Muscle layer of duodenum (tissue), 2 donors: ENCODE measurements around the gene CELF4.

Experiments used
- H3K27ac ChIP-seq: one replicate; pipeline ENCODE4 v1.7.0; 2013; ENCODE audit warnings: mild to moderate bottlenecking, low read length
- H3K27me3 ChIP-seq: one replicate; pipeline ENCODE4 v1.7.0; 2013; ENCODE audit warnings: low read depth, mild to moderate bottlenecking, control low read depth, low read length
- H3K36me3 ChIP-seq, 2 donors: one replicate each; pipeline ENCODE4 v1.7.0; 2013; ENCODE audit warnings: low read length in 2 of 2, control low read depth in 1 of 2, mild to moderate bottlenecking in 1 of 2; ENCODE audit not compliant: insufficient read depth in 2 of 2, control insufficient read depth in 1 of 2
- H3K4me1 ChIP-seq, 2 donors: one replicate each; pipeline ENCODE4 v1.7.0; 2013; ENCODE audit warnings: low read length in 2 of 2, mild to moderate bottlenecking in 2 of 2, control low read depth in 1 of 2, moderate library complexity in 1 of 2; ENCODE audit not compliant: insufficient read depth in 2 of 2, control insufficient read depth in 1 of 2
- H3K4me3 ChIP-seq, 2 donors: one replicate each; pipeline ENCODE4 v1.7.0; 2013; ENCODE audit warnings: low read length in 2 of 2, low read depth in 1 of 2, mild to moderate bottlenecking in 1 of 2
- H3K9me3 ChIP-seq, 2 donors: one replicate each; pipeline ENCODE4 v1.7.0; 2013; ENCODE audit warnings: low read length in 2 of 2, control low read depth in 1 of 2, mild to moderate bottlenecking in 1 of 2; ENCODE audit not compliant: control insufficient read depth in 1 of 2
- donor health status: healthy.

Gene CELF4

DNA sequence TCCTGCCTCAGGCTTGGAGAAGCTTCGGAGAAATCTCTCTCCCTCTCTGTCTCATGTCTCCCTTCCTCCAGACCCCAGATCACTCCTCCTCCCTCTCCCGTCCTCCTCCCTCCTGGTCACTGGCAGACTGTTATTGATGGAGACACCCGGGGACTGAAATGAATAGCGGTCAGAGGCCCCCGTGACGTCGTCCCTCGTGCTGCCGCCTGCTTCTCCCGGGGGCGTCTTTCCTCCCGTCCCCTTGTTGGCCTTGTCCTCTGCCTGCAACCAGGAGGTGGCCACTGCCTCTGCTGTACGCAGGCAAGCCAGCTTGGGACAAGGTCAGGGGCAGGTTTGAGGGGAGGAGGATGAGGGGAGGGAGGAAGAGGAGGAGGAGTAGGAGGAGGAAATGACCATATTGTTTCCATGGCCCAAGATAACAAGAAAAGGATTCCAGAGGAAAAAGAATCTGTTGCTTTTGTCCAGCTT is 78.2 kb downstream of the CELF4 start:
- no peaks in the 10 kb centered on the region for H3K36me3 ChIP-seq
- no peaks in the 10 kb centered on the region for H3K9me3 ChIP-seq
- H3K27ac ChIP-seq = no peak overlapping the region
- peaks cover 0 to 6% of the 10 kb centered on the region in 2 donors for H3K4me1 ChIP-seq
- H3K4me3 ChIP-seq = no peak overlapping the region
- H3K27me3 ChIP-seq = peaks cover 25% of the 10 kb centered on the region

DNA sequence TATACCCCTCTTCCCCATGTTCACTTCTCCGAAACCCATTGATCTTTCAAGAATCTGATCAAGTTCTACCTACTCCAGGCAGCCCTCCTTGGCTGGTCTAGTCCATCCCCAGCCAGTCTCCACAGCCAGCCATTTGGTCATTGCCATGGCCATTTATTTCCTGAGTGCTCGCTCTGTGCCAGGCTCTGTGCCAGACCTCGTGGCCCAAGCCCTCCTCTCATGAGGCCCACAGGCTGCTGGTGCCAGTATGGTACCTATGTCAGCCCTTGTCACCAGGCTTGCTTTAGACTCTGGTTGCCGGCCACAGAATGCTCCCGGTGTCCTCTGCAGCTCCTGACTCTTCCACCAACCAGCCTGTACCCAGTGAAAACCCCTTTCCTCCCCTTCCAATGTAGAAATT is 78.8 kb downstream of the CELF4 start:
- Histone ChIP-seq H3K4me1 (peaks cover 0 to 6% of the 10 kb centered on the region in 2 donors), H3K27me3 (peaks cover 25% of the 10 kb centered on the region), H3K27ac (no peak overlapping the region), H3K4me3 (no peak overlapping the region), H3K36me3 (no peaks in the 10 kb centered on the region), H3K9me3 (no peaks in the 10 kb centered on the region)

DNA sequence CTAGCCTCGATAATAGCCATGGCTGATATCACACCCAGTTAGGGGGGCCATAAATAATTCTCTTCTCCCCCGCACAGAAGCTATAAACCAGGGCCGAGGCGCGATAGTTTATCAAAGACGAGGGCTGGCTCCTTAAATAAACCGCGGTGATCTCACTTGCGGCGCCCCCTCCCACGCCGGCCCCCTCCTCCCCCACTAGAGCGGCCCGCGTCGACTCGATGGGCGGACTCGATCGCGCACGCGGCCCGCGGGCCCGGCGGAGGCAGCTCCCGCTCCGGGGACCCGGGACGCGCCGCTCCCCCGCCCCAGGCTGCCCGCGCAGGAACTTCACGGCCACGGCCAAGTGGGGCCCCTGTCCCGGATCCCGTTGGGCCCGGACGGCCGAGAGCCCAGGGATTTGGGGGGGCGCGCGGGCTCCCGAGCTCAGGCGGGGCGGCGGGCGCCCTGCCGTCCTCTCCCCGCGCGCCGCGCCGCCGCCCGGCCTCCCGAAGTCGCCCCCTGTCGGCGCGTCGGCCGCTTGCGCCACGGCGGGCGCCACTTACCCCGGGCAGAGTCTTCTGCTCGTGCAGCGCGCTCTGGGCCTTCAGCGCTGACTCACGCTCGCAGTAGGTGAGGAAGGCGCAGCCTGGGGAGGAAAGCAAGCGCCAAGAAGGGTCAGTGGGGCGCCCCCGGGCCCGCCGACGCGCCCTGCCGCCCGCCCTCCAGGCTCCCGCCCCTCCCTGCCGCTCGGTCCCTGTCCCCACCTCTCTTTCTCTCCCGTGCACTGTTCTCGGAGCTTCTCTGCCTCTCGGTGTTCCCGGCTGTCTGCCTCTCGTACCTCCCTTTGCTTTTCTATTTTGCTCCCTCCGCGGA is 80.4 kb downstream of the CELF4 start:
- H3K27me3 ChIP-seq = peaks cover 25% of the 10 kb centered on the region
- H3K9me3 ChIP-seq = no peaks in the 10 kb centered on the region
- H3K27ac ChIP-seq = no peak overlapping the region
- peaks cover 0 to 6% of the 10 kb centered on the region in 2 donors for H3K4me1 ChIP-seq
- no peaks in the 10 kb centered on the region for H3K36me3 ChIP-seq
- peak overlapping the region in 1 of 2 donors; percentile 50 for H3K4me3 ChIP-seq

DNA sequence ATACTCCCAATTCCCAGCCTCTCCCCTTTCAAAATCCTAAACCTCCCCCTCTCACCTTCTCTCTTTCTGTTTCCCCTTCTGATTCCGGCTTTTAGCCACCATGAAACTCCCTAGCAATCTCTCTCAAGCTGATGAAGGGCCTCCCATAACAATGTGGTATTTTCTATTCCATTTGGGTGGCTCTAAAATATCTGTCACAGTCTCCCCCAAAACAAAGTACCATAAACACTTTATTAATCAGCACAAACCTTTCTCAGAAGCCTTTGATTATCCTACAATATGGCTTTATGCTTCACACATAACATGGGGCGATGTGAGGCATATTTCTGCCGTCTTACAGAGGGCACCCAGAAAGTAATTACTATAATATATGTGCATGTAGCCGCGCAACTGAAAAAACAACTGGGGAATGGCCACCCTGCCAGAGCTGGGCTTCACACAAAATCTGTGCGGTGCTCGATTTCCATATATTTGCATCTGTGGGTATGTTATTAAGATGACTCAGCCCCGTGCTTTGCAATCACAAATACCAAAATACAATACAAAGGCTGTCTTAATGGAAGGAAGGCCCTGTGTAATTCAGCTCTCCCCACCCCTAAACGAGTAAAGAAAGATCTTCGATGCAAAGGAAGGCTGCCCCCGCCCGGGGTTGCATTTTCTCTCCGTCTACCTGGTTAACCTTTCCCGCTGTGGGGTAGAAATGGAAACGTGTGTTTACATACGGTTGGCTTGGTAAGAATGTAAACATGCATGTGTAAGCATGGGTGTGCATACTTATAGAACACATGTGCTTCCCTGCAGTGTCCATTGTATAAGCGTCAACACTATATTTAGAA is 81.4 kb downstream of the CELF4 start:
- Histone ChIP-seq H3K27ac (no peak overlapping the region), H3K4me1 (peaks cover 0 to 6% of the 10 kb centered on the region in 2 donors), H3K9me3 (no peaks in the 10 kb centered on the region), H3K27me3 (peaks cover 25% of the 10 kb centered on the region), H3K4me3 (no peak overlapping the region), H3K36me3 (no peaks in the 10 kb centered on the region)

DNA sequence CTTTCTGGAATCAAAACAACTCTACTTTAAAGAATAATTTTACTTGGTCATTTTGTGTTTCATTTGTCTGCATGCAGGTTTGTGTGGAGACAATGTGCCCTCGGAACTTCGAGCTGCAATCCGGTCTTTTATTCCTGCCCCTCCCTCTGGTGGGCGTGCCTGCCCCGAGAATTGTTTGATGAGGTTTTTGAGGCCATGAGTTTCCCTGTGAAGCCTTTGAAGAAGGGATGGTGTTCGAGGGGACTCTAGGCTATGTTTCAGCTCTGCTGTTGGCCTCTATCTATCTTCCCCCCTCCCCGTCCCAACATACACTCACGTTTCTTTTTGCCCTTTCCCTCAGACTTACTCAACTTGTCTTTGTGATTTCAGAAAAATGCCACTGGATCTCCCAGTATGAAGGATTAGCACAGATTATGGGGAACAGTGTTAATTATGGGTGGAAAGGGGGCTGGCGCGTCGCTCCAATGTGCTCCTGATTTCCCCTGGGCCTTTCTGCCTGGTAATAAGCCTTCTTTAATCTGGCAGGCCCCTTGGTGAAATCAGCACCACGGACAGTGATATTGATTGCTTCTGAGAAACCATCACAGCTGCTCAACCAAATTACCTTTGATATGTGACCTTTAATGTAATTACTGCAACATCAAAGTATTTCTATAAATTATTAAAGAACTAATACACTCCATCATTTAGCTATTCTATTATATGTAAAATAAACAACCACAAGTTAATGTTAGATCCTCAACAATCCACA is 82.2 kb downstream of the CELF4 start:
- peaks cover 0 to 6% of the 10 kb centered on the region in 2 donors for H3K4me1 ChIP-seq
- no peak overlapping the region for H3K27ac ChIP-seq
- H3K27me3 ChIP-seq = peaks cover 25% of the 10 kb centered on the region

DNA sequence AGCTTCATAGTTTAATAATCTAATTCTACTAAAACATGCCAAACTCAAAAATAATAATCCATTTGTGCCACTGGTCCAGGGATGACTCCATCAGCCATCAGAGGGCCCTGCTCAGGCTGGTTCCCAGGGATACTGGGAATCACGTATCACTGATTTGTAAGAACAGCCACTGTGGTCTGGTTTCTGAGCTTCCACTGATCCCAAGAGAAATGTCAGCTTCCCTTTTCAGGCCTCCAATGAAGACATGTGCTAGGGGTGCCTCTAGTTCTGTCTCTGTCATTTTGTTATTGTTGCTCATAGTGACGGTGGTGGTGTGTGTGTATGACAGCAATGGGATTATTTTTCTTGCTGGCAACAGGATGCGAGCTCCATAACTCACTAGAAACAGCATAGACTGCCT is 83.2 kb downstream of the CELF4 start:
- Histone ChIP-seq H3K27me3 (peaks cover 18% of the 10 kb centered on the region), H3K27ac (no peak overlapping the region), H3K36me3 (no peaks in the 10 kb centered on the region), H3K4me3 (no peak overlapping the region), H3K9me3 (no peaks in the 10 kb centered on the region), H3K4me1 (no peaks in the 10 kb centered on the region)

More for the DNA sequence above, 82.2 kb downstream of the CELF4 start:
- Histone ChIP-seq H3K9me3 (no peaks in the 10 kb centered on the region), H3K36me3 (no peaks in the 10 kb centered on the region), H3K4me3 (no peak overlapping the region)

DNA sequence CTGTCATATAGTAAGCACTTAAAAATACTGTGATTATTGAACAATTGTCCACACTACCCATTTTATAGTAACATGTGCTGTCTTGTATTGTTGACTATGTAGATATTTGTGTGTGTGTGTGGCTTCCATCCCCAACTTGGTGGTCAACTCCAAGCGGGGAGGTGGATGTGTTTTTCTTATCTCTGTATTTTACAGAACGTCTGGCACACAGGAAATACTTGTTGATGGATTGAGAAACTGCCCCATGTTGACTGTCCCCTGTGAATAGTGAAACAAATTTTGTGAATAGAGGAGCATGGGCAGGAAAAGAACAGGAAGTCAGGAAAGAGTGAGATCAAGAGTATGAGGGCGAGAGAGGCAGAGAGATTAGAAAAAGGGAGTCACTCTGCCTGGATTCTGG is 83.6 kb downstream of the CELF4 start:
- Histone ChIP-seq H3K27me3 (peaks cover 13% of the 10 kb centered on the region), H3K36me3 (no peaks in the 10 kb centered on the region), H3K27ac (no peak overlapping the region), H3K4me3 (no peak overlapping the region), H3K9me3 (no peaks in the 10 kb centered on the region), H3K4me1 (no peaks in the 10 kb centered on the region)

DNA sequence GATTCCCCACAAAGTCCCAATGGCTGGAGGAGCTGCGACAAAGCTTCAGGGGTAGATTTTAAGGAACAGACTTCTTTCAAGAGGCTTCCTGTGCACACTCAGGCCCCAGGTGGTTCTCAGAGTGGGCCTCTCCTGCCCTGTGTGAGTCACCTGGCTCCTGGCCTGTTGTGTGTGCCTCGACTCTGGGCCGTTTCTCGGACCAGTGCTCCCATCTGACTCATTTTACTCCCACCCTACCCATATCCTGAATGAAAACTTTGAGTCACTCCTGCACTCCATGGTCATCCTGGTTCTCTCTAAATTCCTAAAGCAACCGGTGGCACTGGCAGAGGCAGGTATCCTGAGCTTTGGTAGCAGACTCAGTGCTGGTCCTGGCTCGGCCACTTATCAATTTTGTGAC is 84.1 kb downstream of the CELF4 start:
- Histone ChIP-seq H3K36me3 (no peaks in the 10 kb centered on the region), H3K27me3 (peaks cover 8% of the 10 kb centered on the region), H3K9me3 (no peaks in the 10 kb centered on the region), H3K4me1 (no peaks in the 10 kb centered on the region), H3K4me3 (no peak overlapping the region), H3K27ac (no peak overlapping the region)

DNA sequence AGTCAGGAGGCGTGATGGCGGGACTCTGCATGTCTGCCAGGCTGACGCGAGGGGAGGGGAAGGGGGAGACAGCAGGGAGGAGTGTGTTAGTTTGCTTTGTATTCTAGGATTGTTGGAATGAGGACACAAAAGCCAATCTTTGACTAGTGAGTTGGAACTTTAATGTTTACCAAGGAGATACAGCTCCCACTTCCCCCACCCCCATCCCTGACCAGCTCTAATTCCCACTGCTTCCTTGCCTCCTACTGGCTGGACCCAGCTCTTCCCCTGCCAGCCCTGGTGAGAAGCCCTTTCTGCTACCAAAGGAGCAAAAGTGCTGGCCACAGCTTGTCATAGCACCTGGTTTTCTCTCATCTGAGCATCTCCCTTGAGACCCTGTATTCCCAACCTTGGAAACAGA is 84.5 kb downstream of the CELF4 start:
- Histone ChIP-seq H3K4me3 (no peak overlapping the region), H3K4me1 (no peaks in the 10 kb centered on the region), H3K9me3 (no peaks in the 10 kb centered on the region), H3K27ac (no peak overlapping the region), H3K27me3 (peaks cover 4% of the 10 kb centered on the region), H3K36me3 (no peaks in the 10 kb centered on the region)

DNA sequence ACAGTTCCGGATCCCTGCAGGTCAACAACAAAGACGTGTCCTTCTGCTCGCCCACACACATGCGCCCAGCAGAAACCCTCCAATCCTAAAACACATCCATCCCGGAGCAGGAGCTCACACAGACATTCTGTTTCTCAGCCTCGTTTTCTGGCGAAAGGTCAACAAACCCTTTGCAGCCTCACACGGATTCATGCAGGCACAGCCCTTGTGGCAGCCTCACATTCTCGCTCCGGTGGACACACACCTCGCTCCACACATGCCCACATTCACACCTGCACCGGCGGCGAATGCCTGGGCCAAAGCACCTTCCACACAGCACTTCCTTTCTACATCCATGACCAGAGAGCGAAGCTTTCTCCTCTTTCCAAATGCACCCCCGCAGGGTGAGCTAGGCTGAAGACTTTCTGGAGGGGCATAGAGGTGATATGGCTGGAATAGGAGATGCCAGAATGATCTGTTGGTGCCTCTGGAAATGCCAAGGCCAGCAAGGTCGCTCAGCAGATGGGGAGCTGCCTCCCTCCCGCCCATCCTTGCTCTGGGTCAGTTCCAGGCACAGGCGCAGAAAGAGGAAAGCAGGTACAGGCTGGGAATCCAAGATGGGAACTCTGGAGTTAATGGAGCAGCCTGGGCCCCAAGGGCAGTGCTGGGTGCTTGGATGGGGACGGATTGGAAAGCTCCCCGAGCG is 88.8 kb downstream of the CELF4 start:
- H3K27ac ChIP-seq = no peak overlapping the region
- no peak overlapping the region for H3K4me3 ChIP-seq
- no peaks in the 10 kb centered on the region for H3K4me1 ChIP-seq
- no peaks in the 10 kb centered on the region for H3K9me3 ChIP-seq
- no peaks in the 10 kb centered on the region for H3K27me3 ChIP-seq
- H3K36me3 ChIP-seq = no peaks in the 10 kb centered on the region
